Liver (tissue), 3 donors: ENCODE results near the gene ZNF518B.

Source experiments
- EGR1 ChIP-seq, 2 donors: IDR thresholded peaks; 2 replicates each; pipeline ENCODE4 v1.6.1; 2016 to 2018; ENCODE audit warnings: antibody characterized with exemption in 2 of 2, low read depth in 2 of 2
- FOXA1 ChIP-seq: IDR thresholded peaks from 2 replicates; pipeline ENCODE4 v1.6.1; 2016; ENCODE audit warnings: antibody characterized with exemption
- FOXA2 ChIP-seq: IDR thresholded peaks from 2 replicates; pipeline ENCODE4 v1.6.1; 2016; ENCODE audit warnings: antibody characterized with exemption
- GABPA ChIP-seq, 2 donors: IDR thresholded peaks in 1 of 2; conservative IDR thresholded peaks in 1 of 2; 2 replicates each; pipeline ENCODE4 v1.6.1; 2016; ENCODE audit warnings: antibody characterized with exemption in 2 of 2, mild to moderate bottlenecking in 1 of 2, moderate library complexity in 1 of 2
- HNF4A ChIP-seq, 2 donors: conservative IDR thresholded peaks; 2 replicates each; pipeline ENCODE4 v1.6.1; 2016; ENCODE audit warnings: antibody characterized with exemption in 2 of 2, mild to moderate bottlenecking in 2 of 2
- JUND ChIP-seq, 2 donors: IDR thresholded peaks; 2 replicates each; pipeline ENCODE4 v1.6.1; 2016; ENCODE audit warnings: antibody characterized with exemption in 2 of 2
- MAX ChIP-seq: IDR thresholded peaks from 2 replicates; pipeline ENCODE4 v1.6.1; 2016; ENCODE audit warnings: antibody characterized with exemption
- NR2F2 ChIP-seq: IDR thresholded peaks from 2 replicates; pipeline ENCODE4 v1.6.1; 2016; ENCODE audit warnings: antibody characterized with exemption
- RAD21 ChIP-seq, 2 donors: IDR thresholded peaks; 2 replicates each; pipeline ENCODE4 v1.6.1; 2016; ENCODE audit warnings: antibody characterized with exemption in 2 of 2, mild to moderate bottlenecking in 2 of 2
- REST ChIP-seq: IDR thresholded peaks from 2 replicates; pipeline ENCODE4 v1.6.1; 2016; ENCODE audit warnings: antibody characterized with exemption, mild to moderate bottlenecking
- SP1 ChIP-seq: IDR thresholded peaks from 2 replicates; pipeline ENCODE4 v1.6.1; 2018; ENCODE audit warnings: antibody characterized with exemption, mild to moderate bottlenecking
- TAF1 ChIP-seq: conservative IDR thresholded peaks from 2 replicates; pipeline ENCODE4 v1.6.1; 2016; ENCODE audit warnings: antibody characterized with exemption, mild to moderate bottlenecking
- ZBTB33 ChIP-seq: IDR thresholded peaks from 2 replicates; pipeline ENCODE4 v1.6.1; 2016; ENCODE audit warnings: antibody characterized with exemption
- TF ChIP-seq, protein P1 (sequence below): fragments of 150-350 bp; IDR thresholded peaks from 2 replicates; pipeline ENCODE4 v1.5.1; 2017; ENCODE audit warnings: improper control_type of control experiment, low read depth, low read length; ENCODE audit not compliant: missing input control
- donor health status: healthy.
- donor health status: healthy.

DNA sequence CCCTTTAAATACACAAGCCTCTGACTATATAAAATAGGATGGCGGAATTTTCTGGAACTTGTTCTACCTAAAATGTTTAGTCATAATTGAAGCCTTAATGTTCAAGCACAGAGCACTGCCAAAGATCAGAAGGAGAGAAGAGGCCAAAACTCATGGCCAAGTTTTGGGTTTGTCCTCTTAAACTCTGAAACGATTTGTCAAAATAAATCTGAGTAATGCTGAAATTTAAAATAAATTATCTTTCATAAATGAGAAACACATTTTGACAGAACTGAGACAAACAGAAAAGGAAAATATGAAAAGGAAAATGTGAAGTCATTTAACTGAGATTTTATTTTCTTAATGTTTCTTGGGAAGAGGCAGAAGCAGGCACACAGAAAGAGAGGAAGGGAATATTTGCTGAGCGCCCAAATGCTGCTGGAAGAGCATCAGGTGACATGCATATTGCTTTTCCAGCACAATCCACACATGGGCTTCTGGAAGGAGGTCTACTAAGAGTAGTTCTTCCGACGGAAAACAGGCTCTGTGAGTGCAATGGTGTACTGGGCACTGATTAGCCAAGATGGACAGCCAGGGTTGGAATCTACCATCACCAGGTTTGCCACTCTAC is 47.4 kb upstream of the ZNF518B start:
- TF ChIP-seq REST = no peak
- TF ChIP-seq, protein P1, sequence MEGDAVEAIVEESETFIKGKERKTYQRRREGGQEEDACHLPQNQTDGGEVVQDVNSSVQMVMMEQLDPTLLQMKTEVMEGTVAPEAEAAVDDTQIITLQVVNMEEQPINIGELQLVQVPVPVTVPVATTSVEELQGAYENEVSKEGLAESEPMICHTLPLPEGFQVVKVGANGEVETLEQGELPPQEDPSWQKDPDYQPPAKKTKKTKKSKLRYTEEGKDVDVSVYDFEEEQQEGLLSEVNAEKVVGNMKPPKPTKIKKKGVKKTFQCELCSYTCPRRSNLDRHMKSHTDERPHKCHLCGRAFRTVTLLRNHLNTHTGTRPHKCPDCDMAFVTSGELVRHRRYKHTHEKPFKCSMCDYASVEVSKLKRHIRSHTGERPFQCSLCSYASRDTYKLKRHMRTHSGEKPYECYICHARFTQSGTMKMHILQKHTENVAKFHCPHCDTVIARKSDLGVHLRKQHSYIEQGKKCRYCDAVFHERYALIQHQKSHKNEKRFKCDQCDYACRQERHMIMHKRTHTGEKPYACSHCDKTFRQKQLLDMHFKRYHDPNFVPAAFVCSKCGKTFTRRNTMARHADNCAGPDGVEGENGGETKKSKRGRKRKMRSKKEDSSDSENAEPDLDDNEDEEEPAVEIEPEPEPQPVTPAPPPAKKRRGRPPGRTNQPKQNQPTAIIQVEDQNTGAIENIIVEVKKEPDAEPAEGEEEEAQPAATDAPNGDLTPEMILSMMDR = no peak
- no peak for TF ChIP-seq GABPA (IDR thresholded peaks at IDR 0.05 in 1 of 2, conservative IDR thresholded peaks at IDR 0.05 in 1 of 2)
- no peak for TF ChIP-seq JUND (IDR thresholded peaks at IDR 0.05)
- no peak for TF ChIP-seq HNF4A (conservative IDR thresholded peaks at IDR 0.05)
- TF ChIP-seq SP1 = no peak
- TF ChIP-seq EGR1 (IDR thresholded peaks at IDR 0.05; ENCODE audit: low read depth in 2 of 2) = no peak
- no peak for TF ChIP-seq TAF1
- no peak for TF ChIP-seq RAD21 (IDR thresholded peaks at IDR 0.05)
- TF ChIP-seq NR2F2 = no peak
- no peak for TF ChIP-seq MAX
- no peak for TF ChIP-seq FOXA2
- TF ChIP-seq FOXA1 = no peak
- no peak for TF ChIP-seq ZBTB33
